ENCODE measurements around the gene DNASE1. TPM values are rescaled to one million over a fixed set of nuclear protein-coding genes. Genes with fewer than 3 reads are reported as not detected.

DNASE1 gene
- polyA plus RNA-seq, 2 of the 4 experiments (the other 2 are of a cell fraction), result 6.3 to 7.2 TPM

- FAIRE-seq (no peak), ATAC-seq (no peak), DNase-seq (ENCODE audit: low read depth in 1 of 2, low spot score in 1 of 2) (no peak)
- Histone ChIP-seq H3K9me3 (no peaks in the 10 kb centered on the region), H3K4me3 (no peak overlapping the region), H3K4me1 (peaks cover 9% of the 10 kb centered on the region; the same call in 2 of the 3 replicates), H3K27ac (no peak overlapping the region), H3K4me2 (no peak overlapping the region)
- WGBS (ENCODE audit: missing lambda C conversion rate), result 92% methylated on average over 7 of the region's 7 CpGs
- TF ChIP-seq MAZ (IDR thresholded peaks at IDR 0.05; ENCODE audit: borderline replicate concordance, low read depth, low read length) (no peak), KDM1A (IDR thresholded peaks at IDR 0.05; ENCODE audit: low read depth) (no peak), TP53 (CRISPR knock-in tag; IDR thresholded peaks at IDR 0.05) (no peak), NPAS2 (CRISPR knock-in tag; IDR thresholded peaks at IDR 0.05; ENCODE audit: borderline replicate concordance) (no peak), EHMT2 (IDR thresholded peaks at IDR 0.05; ENCODE audit: low read depth) (no peak), FOSB (CRISPR knock-in tag; IDR thresholded peaks at IDR 0.05) (no peak), PHF8 (IDR thresholded peaks at IDR 0.05; ENCODE audit: borderline replicate concordance, low read depth) (no peak), HOXB13 (CRISPR knock-in tag; IDR thresholded peaks at IDR 0.05; ENCODE audit: low read depth) (no peak), SMC3 (IDR thresholded peaks at IDR 0.05) (no peak), ZNF302 (CRISPR knock-in tag; IDR thresholded peaks at IDR 0.05) (no peak), TFCP2L1 (CRISPR knock-in tag; IDR thresholded peaks at IDR 0.05) (no peak), NFE2L2 (conservative IDR thresholded peaks at IDR 0.05; ENCODE audit: low read length) (no peak), RARB (CRISPR knock-in tag; IDR thresholded peaks at IDR 0.05) (no peak)
- ChIA-PET CTCF (interaction anchor here (0.7 to 1.6 kb wide), 3 partner anchors 9 to 35 kb away, joined by 3 to 6 read pairs (median 3); no protein-coding TSS in a partner anchor), POLR2A (no interaction called here)
These were observed 32.5 kb downstream of the DNASE1 start for GRCh38 chr16:3687021-3687420.

- ATAC-seq (no peak), FAIRE-seq (no peak), DNase-seq (ENCODE audit: low read depth in 1 of 2, low spot score in 1 of 2) (no peak)
- Histone ChIP-seq H3K9me3 (no peaks in the 10 kb centered on the region), H3K27ac (no peak overlapping the region), H3K4me2 (no peak overlapping the region), H3K4me1 (peaks cover 9% of the 10 kb centered on the region; the same call in 2 of the 3 replicates), H3K4me3 (no peak overlapping the region)
- CTCF ChIA-PET, result interaction anchor here (0.6 to 1.6 kb wide), 4 partner anchors 8 to 563 kb away, joined by 3 to 6 read pairs (median 4); no protein-coding TSS in a partner anchor
- TF ChIP-seq PHF8 (IDR thresholded peaks at IDR 0.05; ENCODE audit: borderline replicate concordance, low read depth) (no peak), HMGXB4 (CRISPR knock-in tag; IDR thresholded peaks at IDR 0.05; ENCODE audit: borderline replicate concordance) (no peak), REST (IDR thresholded peaks at IDR 0.05) (no peak)
- POLR2A ChIA-PET, result interaction anchor here (1.4 kb wide), 1 partner anchor 30 kb away, joined by 4 read pairs; the partner anchor contains the start of gene TRAP1
- 95% methylated on average over 9 of the region's 9 CpGs for WGBS (ENCODE audit: missing lambda C conversion rate)
These were observed 33.3 kb downstream of the DNASE1 start for GRCh38 chr16:3687792-3688191.

- Histone ChIP-seq H3K9me3 (no peaks in the 10 kb centered on the region), H3K4me1 (peaks cover 9% of the 10 kb centered on the region; the same call in 2 of the 3 replicates), H3K4me3 (no peak overlapping the region), H3K27ac (no peak overlapping the region; a peak in 1 of 6 replicates), H3K4me2 (no peak overlapping the region)
- CTCF ChIA-PET, result interaction anchor here (0.5 to 4.2 kb wide), 23 partner anchors 8 to 623 kb away, joined by 3 to 45 read pairs (median 5); partner anchors contain the start of gene SLX4
- POLR2A ChIA-PET, result no interaction called here
- 81% methylated on average over 7 of the region's 7 CpGs for WGBS (ENCODE audit: missing lambda C conversion rate)
- TF ChIP-seq FOXS1 (CRISPR knock-in tag; IDR thresholded peaks at IDR 0.05) (no peak), PHF8 (IDR thresholded peaks at IDR 0.05; ENCODE audit: borderline replicate concordance, low read depth) (no peak)
- ATAC-seq (no peak), DNase-seq (ENCODE audit: low read depth in 1 of 2, low spot score in 1 of 2) (no peak), FAIRE-seq (no peak)
These were observed 35.2 kb downstream of the DNASE1 start for GRCh38 chr16:3689731-3690130.
